A549 treated with GW870086 at 1 μM for 4 hours (cell line): Measurements from ENCODE around the gene CDCA5. TPM values are rescaled to one million over a fixed set of nuclear protein-coding genes. Genes with fewer than 3 reads are reported as not detected.

Source experiments
- total RNA-seq: library from RNA; stranded (reverse); fragments of 200-300 nt; extraction: Qiagen RNA extraction; gene quantifications from 5 replicates; pipeline ENCODE4 v1.2.3, GENCODE V29; 2022; ENCODE audit warnings: low read depth

The CDCA5 gene
- total RNA-seq: 56.3 to 73.2 TPM (median 69.6 TPM) in 5 replicates

DNA sequence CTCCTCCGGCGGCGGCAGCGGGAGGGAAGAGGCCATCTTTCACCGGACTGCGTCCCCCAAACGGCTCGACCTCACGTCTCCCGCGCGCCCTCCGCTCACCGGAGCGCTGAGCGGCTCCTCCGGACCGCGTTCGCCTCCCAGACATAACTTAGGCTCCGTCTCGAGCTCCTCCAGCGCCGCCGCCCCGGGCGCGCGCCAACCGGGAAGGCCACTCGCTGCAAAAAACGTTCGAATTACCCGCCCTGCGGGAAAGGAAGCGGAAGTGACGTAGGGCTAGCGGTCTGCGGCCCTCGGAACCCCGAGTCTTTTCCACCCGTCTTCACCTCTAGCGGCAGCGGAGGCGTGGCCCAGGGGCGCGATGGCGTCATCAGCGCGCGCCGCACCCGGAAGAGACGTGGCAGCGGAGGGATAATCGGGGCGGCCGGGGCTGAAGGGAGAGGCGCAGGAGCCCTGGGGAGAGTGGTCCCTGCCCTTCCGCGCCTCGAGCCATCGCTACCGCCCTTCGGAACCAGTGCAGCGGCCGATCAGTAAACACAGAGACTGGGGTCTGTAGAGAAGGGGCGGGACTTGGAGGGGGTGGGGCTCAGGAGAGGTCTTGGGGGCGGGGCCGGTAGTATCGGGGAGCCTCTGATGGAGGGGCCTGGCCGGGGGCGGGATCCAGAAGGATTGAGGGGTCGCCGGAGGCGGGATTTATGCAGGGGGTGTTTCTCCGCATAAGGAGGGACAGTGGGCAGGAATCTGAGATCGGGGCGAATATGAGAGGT lies at the start of gene CDCA5, which contains the start of gene ZFPL1:
Gene CDCA5 (minus strand): TSS at position 207 of the 764 bp plus-strand sequence. CDS start 62 bp downstream, at position 145.
Gene ZFPL1 (plus strand): TSS at position 389 of the 764 bp plus-strand sequence. CDS start 477 bp downstream, outside the sequence.

GRCh38 chr11:65121865-65122696 lies 38.2 kb upstream of the CDCA5 start, which contains the start of the genes FAU and MRPL49:
FAU (minus strand) TSS chr11:65122134; CDS start chr11:65121813, 321 bp downstream.
MRPL49 (plus strand) TSS chr11:65122321; CDS start chr11:65122347, 26 bp downstream.

GRCh38 chr11:65117206-65118096 lies 33.6 kb upstream of the CDCA5 start, which contains the start of gene ZNHIT2:
ZNHIT2 (minus strand) TSS chr11:65117701; CDS start chr11:65117653, 48 bp downstream.

DNA sequence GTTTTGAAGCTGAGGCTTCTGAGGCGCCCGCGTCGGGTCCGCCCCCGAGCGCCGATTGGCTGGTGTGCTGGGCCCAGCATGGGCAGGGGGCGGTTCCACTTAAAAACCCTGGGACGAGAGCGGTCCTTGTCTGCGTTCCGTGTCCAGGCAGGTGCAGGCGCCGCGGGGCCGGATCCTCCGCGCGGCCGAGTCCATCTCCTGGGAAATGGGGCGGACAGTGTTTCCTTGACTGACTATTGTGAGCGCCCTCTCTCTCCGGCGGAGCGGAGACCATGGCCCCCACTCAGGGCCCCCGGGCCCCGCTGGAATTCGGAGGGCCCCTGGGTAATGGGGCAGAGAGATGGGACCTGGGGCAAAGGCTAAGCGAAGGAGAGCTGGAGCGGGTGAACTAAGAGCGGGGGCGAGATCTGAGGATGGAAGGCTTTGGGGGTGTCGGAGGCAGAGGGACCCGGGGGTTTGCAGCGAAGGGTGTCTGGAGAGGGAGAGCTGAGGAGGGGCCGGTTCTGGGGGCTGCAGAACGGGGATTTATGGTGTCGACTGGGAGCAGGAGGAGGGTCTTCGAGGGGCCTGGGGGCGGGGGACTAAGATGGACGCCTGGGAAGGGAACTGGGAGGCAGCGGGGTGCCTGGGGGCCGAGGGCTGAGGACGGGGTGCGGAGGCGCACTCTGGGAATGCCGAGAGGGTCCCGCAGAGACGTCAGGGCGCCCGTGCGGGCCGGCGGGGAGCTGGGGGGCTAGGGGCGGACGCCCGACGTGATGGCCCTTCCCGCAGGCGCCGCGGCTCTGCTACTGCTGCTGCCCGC lies 28.1 kb upstream of the CDCA5 start, which contains the start of gene TM7SF2:
Gene TM7SF2 (plus strand): TSS at position 129 of the 802 bp plus-strand sequence. CDS start 144 bp downstream, at position 273.

GRCh38 chr11:65095974-65096806 lies 12.3 kb upstream of the CDCA5 start, which contains the start of gene VPS51:
VPS51 (plus strand) TSS chr11:65096214; CDS start chr11:65096251, 37 bp downstream.

DNA sequence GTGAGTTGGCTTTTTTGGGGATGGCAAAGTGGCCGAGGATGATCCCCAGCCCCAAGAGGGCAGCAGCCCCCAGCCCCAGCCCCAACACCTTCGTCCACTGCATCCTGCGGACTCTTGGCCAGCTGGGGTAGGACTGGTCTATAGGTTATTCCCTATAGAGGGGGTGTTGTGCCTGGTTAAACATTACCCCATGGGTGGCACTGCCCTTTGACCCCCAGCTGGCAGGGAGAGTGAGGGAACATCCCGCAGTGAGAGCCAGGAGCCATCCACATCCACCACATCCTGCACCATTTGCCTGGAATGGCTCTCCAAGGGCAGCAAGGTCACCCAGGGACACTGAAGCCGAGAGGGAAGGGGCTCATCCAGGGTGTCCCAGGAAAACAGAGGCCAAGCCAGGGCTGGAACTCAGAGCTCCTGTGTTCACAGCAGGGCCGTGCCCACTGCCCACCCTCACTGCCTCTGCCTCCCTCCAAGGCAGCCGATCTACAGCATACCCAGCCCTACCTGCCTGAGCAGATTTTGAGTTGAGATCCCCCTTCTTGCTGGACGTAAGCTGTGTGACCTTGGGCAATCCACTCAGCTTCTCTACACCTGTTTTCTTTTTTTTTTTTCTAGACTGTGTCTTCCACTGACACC lies 25.3 kb downstream of the CDCA5 start, which contains the start of gene NAALADL1:
Gene NAALADL1 (minus strand): TSS at position 135 of the 636 bp plus-strand sequence. CDS start 32 bp downstream, at position 103.

GRCh38 chr11:65040847-65041622 lies 42.8 kb downstream of the CDCA5 start, which contains the start of gene SAC3D1:
SAC3D1 (plus strand) TSS chr11:65041210; CDS start chr11:65041293, 83 bp downstream.

Other genes with a start within 250 kb of the CDCA5 start
- gene CDC42BPG, start 239.4 kb downstream of the CDCA5 start, total RNA-seq: 1.1 to 1.8 TPM (median 1.6 TPM) in 5 replicates
- 104 to 140 TPM (median 129 TPM) in 5 replicates for gene EHD1, start 205.4 kb downstream of the CDCA5 start, total RNA-seq
- gene ATG2A, start 166.8 kb downstream of the CDCA5 start, total RNA-seq: 12.9 to 22.4 TPM (median 20.8 TPM) in 5 replicates
- gene PPP2R5B, start 159.4 kb downstream of the CDCA5 start, total RNA-seq: 3.6 to 6.2 TPM (median 4.2 TPM) in 5 replicates
- gene GPHA2, start 148.1 kb downstream of the CDCA5 start, total RNA-seq: not detected in 5 replicates
- gene MAJIN, start 111.9 kb downstream of the CDCA5 start, total RNA-seq: not detected in 5 replicates
- 0.61 to 1.3 TPM (median 0.67 TPM) in 5 replicates for gene BATF2, start 87.1 kb downstream of the CDCA5 start, total RNA-seq
- 157 to 200 TPM (median 182 TPM) in 5 replicates for gene ARL2, start 69.9 kb downstream of the CDCA5 start, total RNA-seq
- gene SNX15, start 56.6 kb downstream of the CDCA5 start, total RNA-seq: 20.2 to 23.7 TPM (median 21.5 TPM) in 5 replicates
- 33.6 to 55.1 TPM (median 50.9 TPM) in 5 replicates for gene SAC3D1, start 42.8 kb downstream of the CDCA5 start, total RNA-seq
- gene NAALADL1, start 25.5 kb downstream of the CDCA5 start, total RNA-seq: not detected in 5 replicates
- 30.8 to 34.6 TPM (median 33.1 TPM) in 5 replicates for gene ZFPL1, start 182 bp upstream of the CDCA5 start, total RNA-seq
- 50.2 to 54.5 TPM (median 53.0 TPM) in 5 replicates for gene VPS51, start 12.2 kb upstream of the CDCA5 start, total RNA-seq
- gene TM7SF2, start 27.8 kb upstream of the CDCA5 start, total RNA-seq: 5.3 to 6.8 TPM (median 5.5 TPM) in 5 replicates
- gene ZNHIT2, start 33.7 kb upstream of the CDCA5 start, total RNA-seq: 14.6 to 23.2 TPM (median 21.6 TPM) in 5 replicates
- 887 to 1,065 TPM (median 962 TPM) in 5 replicates for gene FAU, start 38.1 kb upstream of the CDCA5 start, total RNA-seq
- 68.9 to 78.3 TPM (median 73.3 TPM) in 5 replicates for gene MRPL49, start 38.3 kb upstream of the CDCA5 start, total RNA-seq
- gene SYVN1, start 50.5 kb upstream of the CDCA5 start, total RNA-seq: 30.3 to 41.2 TPM (median 40.5 TPM) in 5 replicates
- not detected in 5 replicates for gene SPDYC, start 86.2 kb upstream of the CDCA5 start, total RNA-seq
- 94.0 to 119 TPM (median 113 TPM) in 5 replicates for gene CAPN1, start 97.9 kb upstream of the CDCA5 start, total RNA-seq
- gene POLA2, start 177.9 kb upstream of the CDCA5 start, total RNA-seq: 11.8 to 20.5 TPM (median 13.7 TPM) in 5 replicates
- 17.3 to 23.6 TPM (median 20.1 TPM) in 5 replicates for gene CDC42EP2, start 230.8 kb upstream of the CDCA5 start, total RNA-seq
- 37.7 to 44.3 TPM (median 39.7 TPM) in 5 replicates for gene DPF2, start 249.8 kb upstream of the CDCA5 start, total RNA-seq